K562 (cell line): ENCODE results near the gene MET. TPM values are rescaled to one million over a fixed set of nuclear protein-coding genes. Genes with fewer than 3 reads are reported as not detected.

Experiments used
- ATAC-seq: fragments of 200-7000 bp; cut with Tn5 transposase; 3 replicates; pipeline ENCODE4 v1.9.1; 2020; ENCODE audit warnings: moderate library complexity
- BruUV-seq: library from RNA; stranded (reverse); fragments of 400-500 nt; replicated peaks from 2 replicates; lab custom pipeline; 2021; lab: Mats Ljungman, UMichigan
- CTCF ChIA-PET: fragments of 300-600 bp; formaldehyde crosslinking; extraction: SDS; loops from one replicate; lab custom pipeline; 2021; ENCODE audit warnings: low intra/inter-chr PET ratio; lab: Yijun Ruan, JAX
- POLR2A ChIA-PET: fragments of 300-600, 350-650 bp; sonication (Branson Sonifier 250); formaldehyde crosslinking; extraction: SDS; loops from one replicate; lab custom pipeline; 2021; ENCODE audit warnings: antibody characterized with exemption, inconsistent platforms; lab: Yijun Ruan, JAX
- DNase-seq, 4 experiments: peaks; one replicate each; pipeline versions ENCODE4 v3.0.0 to v3.0.0-alpha.2; 2011 to 2018; ENCODE audit warnings: low spot score in 3 of 4, mixed read lengths in 3 of 4; ENCODE audit errors: extremely low read depth in 1 of 4
- FAIRE-seq: peaks from 2 replicates; lab custom pipeline; 2011; peaks lifted over from hg19 to GRCh38; lab: Jason Lieb, UNC
- H2AFZ ChIP-seq: 2 replicates; pipeline ENCODE4 v1.6.0; 2011; ENCODE audit warnings: low read depth, low read length, control low read depth, inconsistent platforms
- H3K27ac ChIP-seq: fragments of 200-600 bp; 3 replicates; pipeline ENCODE4 v1.8.0; 2011; ENCODE audit warnings: low read depth, mild to moderate bottlenecking, control low read depth, inconsistent platforms, low read length, moderate library complexity, mixed read lengths; ENCODE audit errors: extremely low read depth
- H3K27me3 ChIP-seq, 2 experiments: fragments of 300-600 bp in 1 of 2; 2 replicates in 1 of 2; 3 replicates in 1 of 2; pipeline versions ENCODE4 v1.6.0 to v1.8.0; 2011; ENCODE audit warnings: inconsistent platforms in 2 of 2, low read length in 2 of 2, mild to moderate bottlenecking in 1 of 2, mixed read lengths in 1 of 2, moderate library complexity in 1 of 2; ENCODE audit not compliant: control insufficient read depth in 2 of 2, insufficient read depth in 2 of 2
- H3K36me3 ChIP-seq: fragments of 300-600 bp; 3 replicates; pipeline ENCODE4 v1.8.0; 2011; ENCODE audit warnings: mild to moderate bottlenecking, low read length, inconsistent platforms; ENCODE audit not compliant: control insufficient read depth, insufficient read depth
- H3K4me1 ChIP-seq, 2 experiments: fragments of 200-600 bp in 1 of 2; replicated peaks in 1 of 2; 2 replicates in 1 of 2; 3 replicates in 1 of 2; pipeline versions ENCODE4 v1.5.1 to v1.8.0; 2011; ENCODE audit warnings: inconsistent platforms in 2 of 2, low read length in 2 of 2, mild to moderate bottlenecking in 1 of 2, mixed read lengths in 1 of 2, moderate library complexity in 1 of 2; ENCODE audit not compliant: control insufficient read depth in 2 of 2, insufficient read depth in 2 of 2
- H3K4me2 ChIP-seq: 2 replicates; pipeline ENCODE4 v1.6.1; 2011; ENCODE audit warnings: low read length, control low read depth, inconsistent platforms, mixed read lengths; ENCODE audit not compliant: insufficient read depth
- H3K4me3 ChIP-seq: fragments of 200-600 bp; sonication (generic), shearing (Covaris generic); 2 replicates; pipeline ENCODE4 v1.5.1; 2016; ENCODE audit warnings: control low read depth, inconsistent platforms
- H3K79me2 ChIP-seq: fragments of 200-600 bp; 3 replicates; pipeline ENCODE4 v1.8.0; 2011; ENCODE audit warnings: low read length, inconsistent platforms; ENCODE audit not compliant: control insufficient read depth, insufficient read depth
- H3K9ac ChIP-seq, 2 experiments: 2 replicates each; pipeline versions ENCODE4 v1.6.0 to v1.6.1; 2011; ENCODE audit warnings: low read depth in 2 of 2, low read length in 2 of 2, control low read depth in 1 of 2, inconsistent platforms in 1 of 2, mild to moderate bottlenecking in 1 of 2, mixed read lengths in 1 of 2; ENCODE audit not compliant: insufficient read depth in 1 of 2
- H3K9me1 ChIP-seq: one replicate; pipeline ENCODE4 v1.6.0; 2011; ENCODE audit warnings: inconsistent platforms, mild to moderate bottlenecking, low read length, moderate library complexity; ENCODE audit not compliant: control insufficient read depth, insufficient read depth
- H3K9me3 ChIP-seq: replicated peaks from 2 replicates; pipeline ENCODE4 v1.5.1; 2011; ENCODE audit warnings: low read depth, low read length, inconsistent platforms; ENCODE audit not compliant: control insufficient read depth, insufficient read depth
- H4K20me1 ChIP-seq: replicated peaks from 2 replicates; pipeline ENCODE4 v1.6.1; 2011; ENCODE audit warnings: low read length, inconsistent platforms, mixed read lengths; ENCODE audit not compliant: control insufficient read depth, insufficient read depth
- ARID1B ChIP-seq: fragments of 450-650 bp; IDR thresholded peaks from 2 replicates; pipeline ENCODE4 v1.6.1; 2016; ENCODE audit warnings: antibody characterized with exemption, mild to moderate bottlenecking, inconsistent platforms
- CBX2 ChIP-seq: fragments of 200-600 bp; sonication (generic); IDR thresholded peaks from one replicate; pipeline ENCODE4 v1.6.1; 2012; ENCODE audit warnings: mild to moderate bottlenecking, low read length, inconsistent platforms; ENCODE audit not compliant: insufficient read depth, poor library complexity, severe bottlenecking
- ELF1 ChIP-seq: fragments of 200-800 bp; sonication (Bioruptor generic); IDR thresholded peaks from 2 replicates; pipeline ENCODE4 v1.6.1; 2016; ENCODE audit warnings: missing genetic modification characterization, missing compliant biosample characterization
- FOXM1 ChIP-seq, 2 experiments: fragments of 450-650 bp in 1 of 2; sonication (generic) in 1 of 2; formaldehyde crosslinking in 1 of 2; IDR thresholded peaks; 2 replicates each; pipeline versions ENCODE4 v1.6.1 to v1.9.0; 2017 to 2022; ENCODE audit warnings: low read depth in 2 of 2, mild to moderate bottlenecking in 2 of 2, missing genetic modification reagents in 1 of 2, moderate library complexity in 1 of 2
- MEF2A ChIP-seq: IDR thresholded peaks from 2 replicates; pipeline ENCODE4 v1.6.1; 2011; ENCODE audit warnings: low read depth, mild to moderate bottlenecking, low read length, moderate library complexity; ENCODE audit not compliant: control insufficient read depth
- ZC3H11A ChIP-seq: IDR thresholded peaks from 2 replicates; pipeline ENCODE4 v1.6.1; 2012; ENCODE audit warnings: low read depth, low read length, improper control_type of control experiment
- WGBS: fragments of 100-300 bp; shearing (Covaris generic); methylation state at CpG from one replicate; pipeline ENCODE4 v1.1.6; 2016; ENCODE audit warnings: low coverage, mixed read lengths; ENCODE audit not compliant: insufficient coverage; ENCODE audit errors: missing lambda C conversion rate; 5-methylcytosine and 5-hydroxymethylcytosine counted together
- in situ Hi-C: fragments of 300-500 bp; cut with MboI; formaldehyde crosslinking; loops from 4 replicates; pipeline ENCODE4 v1.15.0; 2018; ENCODE audit warnings: inconsistent platforms, mixed read lengths
- intact Hi-C: fragments of 100-400 bp; cut with micrococcal nuclease; formaldehyde crosslinking; loops from 2 replicates; pipeline ENCODE4 v1.14.2; 2022
- polyA plus RNA-seq, 8 experiments: library from polyadenylated mRNA; depleted of rRNA in 4 of 8; stranded (reverse) in 5 of 8; unstranded in 3 of 8; fragments of >200 nt; fragmentation: Nextera tagmentation in 2 of 8; fragmentation: Illumina TruSeq in 1 of 8; extraction: Ambion mirVana in 2 of 8; extraction: Trizol in 1 of 8; gene quantifications; 2 replicates each; pipeline versions ENCODE4 v1.2.1 to v1.2.3, GENCODE V29; 2011 to 2014; ENCODE audit warnings: inconsistent platforms in 1 of 8, missing spikeins in 1 of 8
- total RNA-seq, 7 experiments: library from RNA; depleted of rRNA in 6 of 7; stranded (reverse); fragments of >200 nt in 6 of 7; fragmentation: Illumina TruSeq in 2 of 7; extraction: Trizol in 2 of 7; gene quantifications; 2 replicates each; pipeline versions ENCODE4 v1.2.1 to v1.2.3, GENCODE V29; 2011 to 2021; ENCODE audit warnings: low replicate concordance in 1 of 7
- TF ChIP-seq, protein P1 (sequence below): sonication (generic); formaldehyde crosslinking; IDR thresholded peaks from 2 replicates; pipeline ENCODE4 v1.8.1; 2022; ENCODE audit warnings: missing genetic modification reagents
- TF ChIP-seq, protein P2 (sequence below): fragments of 250-450 bp; sonication (Bioruptor Pico); IDR thresholded peaks from 2 replicates; pipeline ENCODE4 v1.4.0; 2020
- TF ChIP-seq, protein P3 (sequence below): sonication (generic); formaldehyde crosslinking; IDR thresholded peaks from 2 replicates; pipeline ENCODE4 v1.8.0; 2023; ENCODE audit warnings: mild to moderate bottlenecking, missing genetic modification reagents

The MET gene
- total and polyA plus RNA-seq, 9 of the 15 experiments (the other 6 are each of a cell fraction or from before 2014, with no cell fraction given) = 0.84 to 2.4 (median 1.1) TPM

DNA sequence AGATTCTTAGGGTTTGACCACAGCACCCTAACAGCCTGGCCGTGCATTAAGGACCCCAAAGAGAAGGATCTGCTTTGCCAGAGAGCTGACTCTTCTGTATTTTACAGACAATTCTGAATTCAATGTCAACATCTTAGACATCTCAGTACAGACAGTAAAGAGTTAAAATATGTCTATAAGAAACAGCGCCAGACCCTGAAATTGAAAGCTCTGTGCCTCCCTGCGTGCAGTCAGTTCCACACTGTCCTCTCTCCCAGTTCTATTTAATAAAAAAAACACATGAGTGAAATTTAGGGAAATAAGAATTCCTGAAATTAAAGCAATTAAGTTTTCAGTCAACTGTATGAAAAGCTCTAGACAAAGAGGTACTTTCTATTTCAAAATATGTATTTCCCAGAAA lies 45.1 kb downstream of the MET start:
- ChIA-PET CTCF (no interaction called here), POLR2A (interaction anchor here (0.6 to 0.9 kb wide), 2 partner anchors 89 to 90 kb away, joined by 4 read pairs; no protein-coding TSS in a partner anchor)
- ATAC-seq = no peak
- TF ChIP-seq ZC3H11A (no peak), ELF1 (no peak), MEF2A (no peak), CBX2 (no peak), ARID1B (no peak), FOXM1 (IDR thresholded peaks at IDR 0.05; ENCODE audit: low read depth) (no peak), FOXM1 (CRISPR knock-in tag; IDR thresholded peaks at IDR 0.05; ENCODE audit: low read depth) (no peak)
- TF ChIP-seq, protein P1, sequence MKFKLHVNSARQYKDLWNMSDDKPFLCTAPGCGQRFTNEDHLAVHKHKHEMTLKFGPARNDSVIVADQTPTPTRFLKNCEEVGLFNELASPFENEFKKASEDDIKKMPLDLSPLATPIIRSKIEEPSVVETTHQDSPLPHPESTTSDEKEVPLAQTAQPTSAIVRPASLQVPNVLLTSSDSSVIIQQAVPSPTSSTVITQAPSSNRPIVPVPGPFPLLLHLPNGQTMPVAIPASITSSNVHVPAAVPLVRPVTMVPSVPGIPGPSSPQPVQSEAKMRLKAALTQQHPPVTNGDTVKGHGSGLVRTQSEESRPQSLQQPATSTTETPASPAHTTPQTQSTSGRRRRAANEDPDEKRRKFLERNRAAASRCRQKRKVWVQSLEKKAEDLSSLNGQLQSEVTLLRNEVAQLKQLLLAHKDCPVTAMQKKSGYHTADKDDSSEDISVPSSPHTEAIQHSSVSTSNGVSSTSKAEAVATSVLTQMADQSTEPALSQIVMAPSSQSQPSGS (CRISPR knock-in tag) = no peak
- TF ChIP-seq, protein P2, sequence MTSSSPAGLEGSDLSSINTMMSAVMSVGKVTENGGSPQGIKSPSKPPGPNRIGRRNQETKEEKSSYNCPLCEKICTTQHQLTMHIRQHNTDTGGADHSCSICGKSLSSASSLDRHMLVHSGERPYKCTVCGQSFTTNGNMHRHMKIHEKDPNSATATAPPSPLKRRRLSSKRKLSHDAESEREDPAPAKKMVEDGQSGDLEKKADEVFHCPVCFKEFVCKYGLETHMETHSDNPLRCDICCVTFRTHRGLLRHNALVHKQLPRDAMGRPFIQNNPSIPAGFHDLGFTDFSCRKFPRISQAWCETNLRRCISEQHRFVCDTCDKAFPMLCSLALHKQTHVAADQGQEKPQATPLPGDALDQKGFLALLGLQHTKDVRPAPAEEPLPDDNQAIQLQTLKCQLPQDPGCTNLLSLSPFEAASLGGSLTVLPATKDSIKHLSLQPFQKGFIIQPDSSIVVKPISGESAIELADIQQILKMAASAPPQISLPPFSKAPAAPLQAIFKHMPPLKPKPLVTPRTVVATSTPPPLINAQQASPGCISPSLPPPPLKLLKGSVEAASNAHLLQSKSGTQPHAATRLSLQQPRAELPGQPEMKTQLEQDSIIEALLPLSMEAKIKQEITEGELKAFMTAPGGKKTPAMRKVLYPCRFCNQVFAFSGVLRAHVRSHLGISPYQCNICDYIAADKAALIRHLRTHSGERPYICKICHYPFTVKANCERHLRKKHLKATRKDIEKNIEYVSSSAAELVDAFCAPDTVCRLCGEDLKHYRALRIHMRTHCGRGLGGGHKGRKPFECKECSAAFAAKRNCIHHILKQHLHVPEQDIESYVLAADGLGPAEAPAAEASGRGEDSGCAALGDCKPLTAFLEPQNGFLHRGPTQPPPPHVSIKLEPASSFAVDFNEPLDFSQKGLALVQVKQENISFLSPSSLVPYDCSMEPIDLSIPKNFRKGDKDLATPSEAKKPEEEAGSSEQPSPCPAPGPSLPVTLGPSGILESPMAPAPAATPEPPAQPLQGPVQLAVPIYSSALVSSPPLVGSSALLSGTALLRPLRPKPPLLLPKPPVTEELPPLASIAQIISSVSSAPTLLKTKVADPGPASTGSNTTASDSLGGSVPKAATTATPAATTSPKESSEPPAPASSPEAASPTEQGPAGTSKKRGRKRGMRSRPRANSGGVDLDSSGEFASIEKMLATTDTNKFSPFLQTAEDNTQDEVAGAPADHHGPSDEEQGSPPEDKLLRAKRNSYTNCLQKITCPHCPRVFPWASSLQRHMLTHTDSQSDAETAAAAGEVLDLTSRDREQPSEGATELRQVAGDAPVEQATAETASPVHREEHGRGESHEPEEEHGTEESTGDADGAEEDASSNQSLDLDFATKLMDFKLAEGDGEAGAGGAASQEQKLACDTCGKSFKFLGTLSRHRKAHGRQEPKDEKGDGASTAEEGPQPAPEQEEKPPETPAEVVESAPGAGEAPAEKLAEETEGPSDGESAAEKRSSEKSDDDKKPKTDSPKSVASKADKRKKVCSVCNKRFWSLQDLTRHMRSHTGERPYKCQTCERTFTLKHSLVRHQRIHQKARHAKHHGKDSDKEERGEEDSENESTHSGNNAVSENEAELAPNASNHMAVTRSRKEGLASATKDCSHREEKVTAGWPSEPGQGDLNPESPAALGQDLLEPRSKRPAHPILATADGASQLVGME = no peak
- TF ChIP-seq, protein P3, sequence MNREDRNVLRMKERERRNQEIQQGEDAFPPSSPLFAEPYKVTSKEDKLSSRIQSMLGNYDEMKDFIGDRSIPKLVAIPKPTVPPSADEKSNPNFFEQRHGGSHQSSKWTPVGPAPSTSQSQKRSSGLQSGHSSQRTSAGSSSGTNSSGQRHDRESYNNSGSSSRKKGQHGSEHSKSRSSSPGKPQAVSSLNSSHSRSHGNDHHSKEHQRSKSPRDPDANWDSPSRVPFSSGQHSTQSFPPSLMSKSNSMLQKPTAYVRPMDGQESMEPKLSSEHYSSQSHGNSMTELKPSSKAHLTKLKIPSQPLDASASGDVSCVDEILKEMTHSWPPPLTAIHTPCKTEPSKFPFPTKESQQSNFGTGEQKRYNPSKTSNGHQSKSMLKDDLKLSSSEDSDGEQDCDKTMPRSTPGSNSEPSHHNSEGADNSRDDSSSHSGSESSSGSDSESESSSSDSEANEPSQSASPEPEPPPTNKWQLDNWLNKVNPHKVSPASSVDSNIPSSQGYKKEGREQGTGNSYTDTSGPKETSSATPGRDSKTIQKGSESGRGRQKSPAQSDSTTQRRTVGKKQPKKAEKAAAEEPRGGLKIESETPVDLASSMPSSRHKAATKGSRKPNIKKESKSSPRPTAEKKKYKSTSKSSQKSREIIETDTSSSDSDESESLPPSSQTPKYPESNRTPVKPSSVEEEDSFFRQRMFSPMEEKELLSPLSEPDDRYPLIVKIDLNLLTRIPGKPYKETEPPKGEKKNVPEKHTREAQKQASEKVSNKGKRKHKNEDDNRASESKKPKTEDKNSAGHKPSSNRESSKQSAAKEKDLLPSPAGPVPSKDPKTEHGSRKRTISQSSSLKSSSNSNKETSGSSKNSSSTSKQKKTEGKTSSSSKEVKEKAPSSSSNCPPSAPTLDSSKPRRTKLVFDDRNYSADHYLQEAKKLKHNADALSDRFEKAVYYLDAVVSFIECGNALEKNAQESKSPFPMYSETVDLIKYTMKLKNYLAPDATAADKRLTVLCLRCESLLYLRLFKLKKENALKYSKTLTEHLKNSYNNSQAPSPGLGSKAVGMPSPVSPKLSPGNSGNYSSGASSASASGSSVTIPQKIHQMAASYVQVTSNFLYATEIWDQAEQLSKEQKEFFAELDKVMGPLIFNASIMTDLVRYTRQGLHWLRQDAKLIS (CRISPR knock-in tag) = no peak

More for the DNA sequence above, 45.1 kb downstream of the MET start:
- H3K79me2 ChIP-seq = no peaks in the 10 kb centered on the region
- no peaks in the 10 kb centered on the region for H3K36me3 ChIP-seq
- in situ Hi-C loops = no loop called here
- peaks cover 0 to 10% of the 10 kb centered on the region in 2 experiments; a peak in 3 of 5 replicates for H3K4me1 ChIP-seq
- no TSS peak for BruUV-seq
- H4K20me1 ChIP-seq = no peaks in the 10 kb centered on the region
- H2AFZ ChIP-seq = no peak overlapping the region
- peaks cover 0 to 5% of the 10 kb centered on the region in 2 experiments; a peak in 1 of 5 replicates for H3K27me3 ChIP-seq
- H3K4me3 ChIP-seq = no peak overlapping the region
- no peak overlapping the region for H3K4me2 ChIP-seq
- no peaks in the 10 kb centered on the region for H3K9me1 ChIP-seq
- no peak overlapping the region for H3K9ac ChIP-seq
- 1% methylated on average over 3 of the region's 3 CpGs for WGBS
- no peak for FAIRE-seq
- intact Hi-C loops = no loop called here
- no peak overlapping the region for H3K27ac ChIP-seq
- DNase-seq = no peak
- H3K9me3 ChIP-seq = no peaks in the 10 kb centered on the region
